Activated T-cell treated with anti-CD3 and anti-CD28 coated beads, Interleukin-2, amount 50 U/mL, for 24 hours (primary cell): Measurements from ENCODE around the gene HEMGN.
A peak's percentile ranks its signal among the peaks of the same experiment; 100 is the strongest.
"Not testable (repeated sequence)": the region's sequence is repeated elsewhere in the genome, so short reads cannot be mapped to it uniquely, and the experiment has no call there.

Experiments
- DNase-seq: peaks from one replicate; pipeline ENCODE4 v3.0.0-alpha.2; 2020
- H3K27ac Mint-ChIP-seq: 2 replicates; pipeline ENCODE4 v1.8.0; 2020; ENCODE audit warnings: mild to moderate bottlenecking, mixed read lengths
- H3K27me3 Mint-ChIP-seq: 2 replicates; pipeline ENCODE4 v1.8.0; 2020; ENCODE audit warnings: mixed read lengths
- H3K36me3 Mint-ChIP-seq: 2 replicates; pipeline ENCODE4 v1.8.0; 2020; ENCODE audit warnings: low read depth, mixed read lengths
- H3K4me1 Mint-ChIP-seq: 2 replicates; pipeline ENCODE4 v1.8.0; 2020; ENCODE audit warnings: low read depth, mixed read lengths
- H3K4me3 Mint-ChIP-seq: 2 replicates; pipeline ENCODE4 v1.8.0; 2020; ENCODE audit warnings: mild to moderate bottlenecking, moderate library complexity, mixed read lengths
- H3K9me3 Mint-ChIP-seq: 2 replicates; pipeline ENCODE4 v1.8.0; 2020; ENCODE audit warnings: mixed read lengths

Gene HEMGN

DNA sequence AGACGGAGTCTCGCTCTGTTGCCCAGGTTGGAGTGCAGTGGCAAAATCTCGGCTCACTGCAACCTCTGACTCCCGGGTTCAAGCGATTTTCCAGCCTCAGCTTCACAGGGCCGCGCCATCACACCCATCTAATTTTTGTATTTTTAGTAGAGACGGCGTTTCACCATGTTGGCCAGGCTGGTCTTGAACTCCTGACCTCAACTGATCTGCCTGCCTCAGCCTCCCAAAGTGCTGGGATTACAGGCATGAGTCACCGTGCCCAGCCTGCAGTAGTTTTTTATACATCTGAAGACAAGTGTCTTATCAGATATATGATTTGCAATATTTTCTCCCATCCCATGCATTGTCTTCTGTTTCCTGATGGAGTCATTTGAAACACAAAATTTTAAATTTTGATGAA lies 38.7 kb upstream of the HEMGN start:
- H3K4me1 Mint-ChIP-seq, result peaks cover 23% of the 10 kb centered on the region
- H3K9me3 Mint-ChIP-seq, H3K4me3 Mint-ChIP-seq, H3K36me3 Mint-ChIP-seq, DNase-seq, H3K27me3 Mint-ChIP-seq, H3K27ac Mint-ChIP-seq: not testable (repeated sequence)

DNA sequence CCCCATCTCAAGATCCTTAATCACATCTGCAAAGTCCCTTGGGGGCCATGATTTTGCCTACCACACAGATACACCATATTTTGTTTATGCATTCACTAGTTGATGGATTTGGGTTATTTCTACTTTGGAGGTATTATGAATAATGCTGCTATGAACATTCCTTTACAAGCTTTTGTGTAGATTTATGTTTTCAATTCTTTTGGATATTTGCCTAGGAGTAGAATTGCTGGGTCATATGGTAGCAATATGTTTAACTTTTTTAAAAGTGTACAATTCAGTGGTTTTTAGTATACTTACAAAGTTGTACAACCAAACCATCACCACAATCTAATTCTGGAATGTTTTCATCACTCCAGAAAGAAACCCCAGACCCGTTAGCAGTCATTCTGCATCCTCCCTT lies 37.4 kb upstream of the HEMGN start:
- H3K27me3 Mint-ChIP-seq, result no peaks in the 10 kb centered on the region
- H3K9me3 Mint-ChIP-seq, result peaks cover 2% of the 10 kb centered on the region
- H3K36me3 Mint-ChIP-seq, result no peaks in the 10 kb centered on the region
- H3K4me1 Mint-ChIP-seq, result peaks cover 14% of the 10 kb centered on the region
- H3K4me3 Mint-ChIP-seq, result no peak overlapping the region
- no peak overlapping the region for H3K27ac Mint-ChIP-seq
- no peak for DNase-seq

DNA sequence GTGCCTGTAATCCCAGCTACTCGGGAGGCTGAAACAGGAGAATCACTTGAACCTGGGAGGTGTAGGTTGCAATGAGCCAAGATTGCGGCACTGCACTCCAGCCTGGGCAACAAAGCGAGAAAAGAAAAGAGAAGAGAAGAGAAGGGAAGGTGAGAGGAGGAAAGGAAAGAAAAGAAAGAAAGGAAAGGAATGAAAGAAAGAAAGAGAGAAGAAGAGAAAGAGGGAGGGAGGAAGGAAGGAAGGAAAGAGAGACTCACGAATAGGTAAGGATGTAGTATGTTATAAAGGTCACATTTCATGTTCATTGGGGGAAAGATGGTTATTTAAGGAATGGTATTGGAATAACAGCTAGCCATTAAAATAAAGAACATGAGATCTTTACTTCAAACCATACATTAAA lies 34.8 kb upstream of the HEMGN start:
- Mint-ChIP-seq H3K27ac (no peak overlapping the region), H3K27me3 (no peaks in the 10 kb centered on the region), H3K9me3 (peaks cover 2% of the 10 kb centered on the region), H3K4me1 (peaks cover 6% of the 10 kb centered on the region), H3K4me3 (no peak overlapping the region), H3K36me3 (no peaks in the 10 kb centered on the region)
- no peak for DNase-seq

DNA sequence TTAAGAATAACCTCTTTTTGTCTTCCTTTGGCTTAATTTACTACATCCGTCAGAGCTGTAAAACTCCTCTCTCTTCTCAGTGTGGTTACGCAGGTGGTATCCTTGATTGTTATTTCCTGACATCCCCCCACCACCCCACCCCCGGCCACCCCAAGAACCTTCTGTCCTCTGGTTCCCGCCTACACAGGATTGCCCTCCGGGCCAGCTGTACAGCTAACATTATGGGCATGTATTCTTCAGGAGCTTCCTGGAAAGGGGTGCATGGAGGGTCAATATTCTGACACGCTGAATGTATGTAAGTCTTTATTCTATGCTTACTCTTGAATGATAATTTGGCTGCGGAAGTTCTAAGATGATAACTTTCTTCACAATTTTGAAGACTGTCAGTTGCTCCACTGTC lies 32.2 kb upstream of the HEMGN start:
- H3K27me3 Mint-ChIP-seq, result no peaks in the 10 kb centered on the region
- H3K9me3 Mint-ChIP-seq, result peaks cover 1% of the 10 kb centered on the region
- H3K36me3 Mint-ChIP-seq, result no peaks in the 10 kb centered on the region
- no peak overlapping the region for H3K27ac Mint-ChIP-seq
- DNase-seq, result no peak
- H3K4me1 Mint-ChIP-seq, result peaks cover 6% of the 10 kb centered on the region
- H3K4me3 Mint-ChIP-seq, result no peak overlapping the region

DNA sequence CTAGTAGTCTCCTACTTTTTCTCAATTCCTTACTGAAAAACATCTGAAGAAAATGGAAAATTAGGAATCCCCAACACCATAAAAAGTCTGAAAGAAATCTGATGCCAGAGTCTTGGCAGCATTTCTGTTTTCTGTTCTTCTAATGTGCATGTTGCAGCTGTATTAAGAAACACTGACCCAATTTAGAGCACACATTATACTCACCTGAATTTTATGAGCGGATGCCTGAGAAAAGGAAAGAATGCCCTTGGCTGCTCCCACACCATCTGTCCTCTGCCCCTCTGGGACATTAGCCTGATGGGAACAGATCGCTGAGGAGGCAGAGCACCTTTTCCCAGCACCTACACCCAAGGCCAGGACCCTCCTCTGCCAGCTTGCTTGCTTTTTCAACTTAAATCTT lies 31.0 kb upstream of the HEMGN start:
- Mint-ChIP-seq H3K4me3 (no peak overlapping the region), H3K27me3 (no peaks in the 10 kb centered on the region), H3K36me3 (no peaks in the 10 kb centered on the region), H3K4me1 (peaks cover 6% of the 10 kb centered on the region), H3K27ac (peak overlapping the region; percentile 26), H3K9me3 (no peaks in the 10 kb centered on the region)
- DNase-seq, result no peak

DNA sequence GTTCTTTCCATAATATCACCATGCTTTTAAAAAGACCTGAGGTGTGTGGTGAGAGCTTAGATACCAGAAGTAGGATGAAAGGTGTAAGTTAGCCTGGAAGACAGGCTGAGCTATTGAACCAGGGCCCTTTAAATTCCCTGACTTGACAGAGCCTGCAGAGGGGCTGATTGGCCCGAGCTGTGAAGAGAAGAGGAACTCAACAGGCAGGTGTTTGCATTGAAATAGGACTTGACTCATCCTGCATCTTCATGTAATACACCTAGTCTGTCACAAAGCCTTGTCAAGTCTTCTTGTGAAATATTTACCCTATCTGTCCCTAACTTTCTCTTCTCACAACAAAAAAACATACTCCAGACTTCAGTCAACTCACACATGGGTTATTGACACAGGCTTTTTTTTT lies 28.5 kb upstream of the HEMGN start:
- no peak overlapping the region for H3K4me3 Mint-ChIP-seq
- no peak for DNase-seq
- H3K9me3 Mint-ChIP-seq, result no peaks in the 10 kb centered on the region
- no peaks in the 10 kb centered on the region for H3K27me3 Mint-ChIP-seq
- H3K4me1 Mint-ChIP-seq, result peaks cover 6% of the 10 kb centered on the region
- H3K36me3 Mint-ChIP-seq, result no peaks in the 10 kb centered on the region
- no peak overlapping the region for H3K27ac Mint-ChIP-seq

DNA sequence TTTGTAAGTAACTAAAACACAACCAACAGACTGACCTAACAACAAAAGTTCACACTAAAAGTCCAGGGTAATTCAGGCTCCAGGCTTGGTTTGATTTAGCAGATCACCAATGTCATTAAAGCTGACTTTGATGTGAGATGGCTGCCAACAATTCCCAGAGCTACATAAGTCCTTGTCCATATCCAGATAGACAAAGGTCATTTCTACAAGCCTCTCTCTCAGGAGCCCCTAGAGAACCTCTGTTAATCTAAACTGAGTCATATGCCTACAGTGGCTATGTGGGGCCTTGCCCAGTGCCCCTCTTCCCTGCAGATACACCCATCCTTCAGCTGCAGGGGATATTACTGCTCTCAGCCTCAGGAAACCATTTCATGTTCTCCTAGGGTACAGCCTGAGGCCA lies 26.9 kb upstream of the HEMGN start:
- Mint-ChIP-seq H3K27ac (no peak overlapping the region), H3K4me1 (no peaks in the 10 kb centered on the region), H3K4me3 (no peak overlapping the region), H3K9me3 (no peaks in the 10 kb centered on the region), H3K27me3 (no peaks in the 10 kb centered on the region), H3K36me3 (no peaks in the 10 kb centered on the region)
- no peak for DNase-seq

DNA sequence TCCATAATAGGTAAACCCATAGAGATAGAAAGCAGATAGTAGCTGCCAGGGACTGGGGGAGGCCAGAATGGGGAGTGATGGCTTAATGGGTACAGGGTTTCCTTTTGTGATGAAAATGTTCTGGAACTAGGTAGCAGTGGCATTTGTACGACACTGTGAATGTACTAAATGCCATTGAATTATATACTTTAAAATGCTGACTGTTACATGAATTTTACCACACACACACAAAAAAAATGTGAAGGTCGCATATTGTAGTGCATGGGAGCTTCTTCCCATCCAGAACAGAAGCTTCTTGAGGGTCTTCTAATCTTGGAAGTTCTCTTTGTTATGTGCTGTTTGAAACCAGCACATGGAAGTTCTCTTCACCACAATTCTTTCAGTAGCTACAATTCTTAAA lies 25.3 kb upstream of the HEMGN start:
- no peaks in the 10 kb centered on the region for H3K9me3 Mint-ChIP-seq
- H3K27me3 Mint-ChIP-seq, result no peaks in the 10 kb centered on the region
- H3K4me1 Mint-ChIP-seq, result peaks cover 3% of the 10 kb centered on the region
- H3K36me3 Mint-ChIP-seq, result no peaks in the 10 kb centered on the region
- DNase-seq, result no peak
- H3K27ac Mint-ChIP-seq, result no peak overlapping the region
- no peak overlapping the region for H3K4me3 Mint-ChIP-seq

DNA sequence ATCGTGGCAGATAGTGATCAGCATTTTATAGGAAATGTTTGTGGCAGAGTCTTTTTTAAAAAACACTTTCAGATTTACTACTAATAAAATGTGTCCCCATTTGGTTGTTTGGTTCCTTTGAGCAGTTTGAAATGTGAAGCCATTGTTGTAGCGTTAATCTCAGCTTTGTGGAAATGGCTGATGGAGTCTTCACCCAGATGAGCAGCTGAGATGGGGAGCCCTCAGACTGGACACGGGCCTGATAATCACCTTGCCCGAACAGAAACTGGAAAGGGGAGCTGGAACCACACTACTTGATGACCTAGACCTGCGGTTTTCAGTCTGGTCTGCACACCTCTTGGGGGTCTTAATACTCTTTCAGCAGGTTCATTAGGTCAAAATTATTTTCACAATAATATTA lies 24.6 kb upstream of the HEMGN start:
- H3K27me3 Mint-ChIP-seq, result no peaks in the 10 kb centered on the region
- H3K4me3 Mint-ChIP-seq, result no peak overlapping the region
- H3K27ac Mint-ChIP-seq, result no peak overlapping the region
- H3K36me3 Mint-ChIP-seq, result no peaks in the 10 kb centered on the region
- H3K4me1 Mint-ChIP-seq, result peaks cover 3% of the 10 kb centered on the region
- no peak for DNase-seq
- H3K9me3 Mint-ChIP-seq, result no peaks in the 10 kb centered on the region

DNA sequence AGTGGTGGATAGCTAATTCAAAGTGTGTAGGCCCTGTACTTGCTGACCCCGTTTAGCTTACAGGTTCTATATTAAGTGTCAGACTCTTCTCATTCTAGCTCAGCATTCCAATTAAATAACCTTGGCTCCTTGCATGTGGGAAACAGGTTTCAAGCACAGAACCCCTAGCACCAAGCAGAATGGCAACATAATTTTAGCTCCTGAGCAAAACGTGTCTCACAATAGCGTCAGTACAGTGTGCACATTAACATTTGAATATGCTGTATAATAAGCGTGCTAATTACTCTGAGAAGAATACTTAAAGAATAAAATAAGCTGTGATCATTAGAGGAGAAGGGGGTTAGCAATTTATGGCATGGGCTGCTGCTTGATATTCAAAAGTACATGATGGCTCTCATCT lies 24.2 kb upstream of the HEMGN start:
- H3K27ac Mint-ChIP-seq, result no peak overlapping the region

DNA sequence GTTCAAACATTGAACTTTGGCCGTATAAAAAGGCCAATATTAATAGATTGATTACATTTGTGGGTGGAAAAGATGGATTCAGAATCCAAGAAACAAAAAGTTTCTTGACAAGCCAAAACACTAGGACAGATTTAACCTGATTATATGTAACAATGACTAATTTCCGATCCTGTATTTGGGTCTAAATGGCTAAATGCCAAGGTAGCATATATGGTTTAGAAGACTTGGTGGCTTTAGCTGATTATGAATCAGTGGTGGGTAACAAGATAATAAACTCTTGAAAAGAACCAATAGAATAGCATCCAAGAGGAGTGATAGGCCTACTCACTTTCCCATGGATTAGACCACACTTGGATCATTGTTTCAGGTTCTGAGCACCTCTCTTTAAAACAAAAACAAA lies 23.4 kb upstream of the HEMGN start:
- H3K36me3 Mint-ChIP-seq, result no peaks in the 10 kb centered on the region
- H3K4me3 Mint-ChIP-seq, result no peak overlapping the region
- no peak for DNase-seq
- H3K9me3 Mint-ChIP-seq, result no peaks in the 10 kb centered on the region
- H3K4me1 Mint-ChIP-seq, result peaks cover 5% of the 10 kb centered on the region
- H3K27ac Mint-ChIP-seq, result no peak overlapping the region
- no peaks in the 10 kb centered on the region for H3K27me3 Mint-ChIP-seq

More for the DNA sequence above, 24.2 kb upstream of the HEMGN start:
- H3K9me3 Mint-ChIP-seq, result no peaks in the 10 kb centered on the region
- H3K4me1 Mint-ChIP-seq, result peaks cover 3% of the 10 kb centered on the region
- no peaks in the 10 kb centered on the region for H3K36me3 Mint-ChIP-seq
- DNase-seq, result no peak
- H3K4me3 Mint-ChIP-seq, result no peak overlapping the region
- no peaks in the 10 kb centered on the region for H3K27me3 Mint-ChIP-seq

DNA sequence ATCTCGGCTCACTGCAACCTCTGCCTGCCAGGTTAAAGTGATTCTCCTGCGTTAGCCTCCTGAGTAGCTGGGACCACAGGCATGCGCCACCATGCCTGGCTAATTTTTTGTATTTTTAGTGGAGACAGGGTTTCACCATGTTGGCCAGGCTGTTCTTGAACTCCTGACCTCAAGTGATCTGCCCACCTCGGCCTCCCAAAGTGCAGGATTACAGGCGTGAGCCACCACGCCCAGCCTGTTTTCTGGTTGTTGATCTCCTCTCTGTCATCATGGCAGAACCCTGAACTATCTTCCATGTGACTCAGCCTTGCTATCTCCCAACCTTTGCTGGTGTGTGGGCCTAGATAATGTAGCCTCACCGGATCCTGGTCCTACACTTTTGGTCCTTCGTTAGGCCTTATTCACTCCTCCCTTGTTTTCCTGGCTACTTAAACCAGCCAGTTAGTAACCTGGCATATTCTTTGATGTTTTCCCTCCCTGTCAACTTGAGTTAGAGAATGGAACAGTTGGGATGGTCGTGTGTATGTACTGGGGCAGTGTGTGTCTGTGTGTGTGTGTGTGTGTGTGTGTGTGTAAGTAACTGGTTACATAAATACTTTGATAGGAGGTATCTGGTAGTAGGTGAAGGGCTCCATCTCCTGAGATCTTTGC lies 22.8 kb upstream of the HEMGN start:
- not testable (repeated sequence) for H3K4me3 Mint-ChIP-seq, DNase-seq, H3K9me3 Mint-ChIP-seq, H3K27me3 Mint-ChIP-seq, H3K27ac Mint-ChIP-seq, H3K36me3 Mint-ChIP-seq, H3K4me1 Mint-ChIP-seq

DNA sequence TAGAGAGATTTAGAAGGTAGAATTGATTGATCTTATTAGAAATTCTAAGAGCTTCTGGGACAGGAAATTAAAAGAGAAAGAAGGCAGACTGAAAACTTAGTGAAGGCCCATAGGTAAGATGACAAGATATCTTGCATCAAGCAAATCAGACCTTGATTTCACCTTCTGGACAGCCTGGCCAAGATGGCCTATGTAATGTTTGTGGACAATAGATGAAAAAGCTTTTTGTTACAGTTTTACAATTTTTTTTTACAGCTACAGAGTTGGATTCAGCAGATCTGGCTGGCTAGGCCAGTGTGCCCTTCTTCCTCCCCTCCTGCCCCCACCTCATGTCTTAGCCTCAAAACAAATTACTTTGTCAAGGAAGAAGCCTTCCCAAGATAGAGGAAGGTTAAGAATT lies 21.6 kb upstream of the HEMGN start:
- Mint-ChIP-seq H3K36me3 (no peaks in the 10 kb centered on the region), H3K27me3 (no peaks in the 10 kb centered on the region), H3K4me3 (no peak overlapping the region), H3K27ac (no peak overlapping the region), H3K9me3 (no peaks in the 10 kb centered on the region), H3K4me1 (peaks cover 9% of the 10 kb centered on the region)
- no peak for DNase-seq

DNA sequence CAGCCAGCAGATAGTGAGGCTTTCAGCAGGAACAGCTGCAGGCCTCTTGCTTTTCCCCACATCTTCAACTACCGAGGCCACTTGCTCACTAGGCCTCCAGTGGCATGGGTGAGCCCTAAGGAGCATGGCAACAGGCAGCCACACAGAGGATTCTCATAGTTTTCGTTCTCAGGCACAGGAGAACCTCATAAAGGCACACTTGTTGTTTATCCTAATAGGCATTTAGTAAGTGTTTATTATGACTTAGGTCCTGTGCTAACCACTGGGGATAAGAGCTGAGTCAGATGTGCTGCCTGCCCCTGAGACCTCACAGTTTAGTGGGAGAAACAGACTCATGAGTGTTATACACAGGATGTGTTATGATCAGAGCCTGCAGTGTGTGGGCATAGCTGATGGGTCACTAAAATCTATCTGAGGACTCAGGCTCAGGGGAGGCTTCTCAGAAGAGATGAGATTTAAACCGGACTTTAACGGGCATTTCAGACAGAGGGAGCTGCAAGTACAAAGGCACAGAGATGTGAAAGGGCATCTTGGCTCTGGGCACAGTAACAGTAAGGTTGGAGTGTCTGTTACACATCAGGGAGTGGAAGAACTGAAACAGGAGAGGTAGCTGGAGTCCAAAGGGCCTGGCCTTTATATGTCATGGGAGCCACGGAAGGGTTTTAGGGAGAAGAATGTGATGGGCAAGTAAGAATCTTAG lies 21.0 kb upstream of the HEMGN start:
- Mint-ChIP-seq H3K4me1 (peaks cover 9% of the 10 kb centered on the region), H3K27me3 (no peaks in the 10 kb centered on the region), H3K4me3 (no peak overlapping the region), H3K9me3 (no peaks in the 10 kb centered on the region), H3K36me3 (no peaks in the 10 kb centered on the region), H3K27ac (no peak overlapping the region)
- no peak for DNase-seq

DNA sequence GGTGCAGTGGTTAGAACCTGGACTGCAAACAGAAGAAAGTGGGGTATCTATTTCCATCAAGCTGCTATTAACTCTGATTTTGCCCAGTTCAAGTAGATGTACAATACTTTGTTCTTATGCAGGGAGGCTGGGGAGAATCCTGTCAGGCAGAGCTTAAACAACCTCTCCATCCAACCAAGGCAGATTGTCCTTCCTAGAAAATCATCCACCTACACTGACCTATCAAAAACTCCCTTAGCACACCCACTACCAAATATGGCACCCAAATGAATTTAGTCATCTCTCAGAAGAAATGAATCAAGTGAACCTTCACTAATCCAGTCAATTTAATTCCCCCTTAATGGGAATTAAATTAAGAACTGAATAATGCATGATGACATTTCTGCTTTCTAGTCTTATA lies 18.4 kb upstream of the HEMGN start:
- DNase-seq, result no peak
- no peak overlapping the region for H3K27ac Mint-ChIP-seq
- H3K9me3 Mint-ChIP-seq, result no peaks in the 10 kb centered on the region

More for the DNA sequence above, 18.4 kb upstream of the HEMGN start:
- H3K36me3 Mint-ChIP-seq, result no peaks in the 10 kb centered on the region
- H3K27me3 Mint-ChIP-seq, result no peaks in the 10 kb centered on the region
- H3K4me1 Mint-ChIP-seq, result peaks cover 9% of the 10 kb centered on the region
- H3K4me3 Mint-ChIP-seq, result no peak overlapping the region
